Measurements from ENCODE around the gene HMCN2.

DNA sequence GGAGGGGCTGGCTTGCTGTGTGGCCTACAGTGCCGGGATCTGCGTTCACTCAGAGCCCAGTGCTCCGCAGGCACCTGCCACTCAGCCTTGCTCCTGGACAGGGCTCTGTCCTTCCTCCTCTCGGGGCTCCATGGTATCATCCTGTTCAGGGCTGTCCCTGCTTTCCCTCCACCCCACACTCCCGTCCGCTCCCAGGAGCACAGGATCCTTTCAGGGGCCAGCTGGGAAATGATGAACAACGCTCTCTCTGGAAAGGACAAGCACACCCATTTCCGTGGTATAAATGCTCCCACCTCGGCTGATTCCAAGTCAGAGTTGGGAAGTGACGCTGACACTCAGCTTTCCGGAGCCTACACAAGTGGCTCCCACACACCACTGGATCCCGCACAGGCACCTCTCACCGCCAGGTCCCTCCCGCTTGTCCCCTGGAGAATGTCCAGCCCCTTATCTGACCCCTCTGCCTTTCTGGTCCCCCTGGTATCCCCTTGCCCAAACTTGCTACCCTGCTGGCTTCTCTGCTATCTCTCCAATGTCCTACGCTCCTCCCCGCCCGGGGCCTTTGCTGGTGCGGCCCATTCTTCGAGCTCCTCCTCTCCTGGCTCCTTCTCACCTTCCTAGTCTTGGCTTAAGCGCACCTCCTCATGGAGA, 21.3 kb downstream of the HMCN2 start:
- TF ChIP-seq ZNF274 (IDR thresholded peaks at IDR 0.05; ENCODE audit: low read depth, low read length) (no peak), SUZ12 (IDR thresholded peaks at IDR 0.05; ENCODE audit: extremely low read depth, insufficient read depth, insufficient read length) (no peak)
